ENCODE measurements around the gene HIPK2.

DNA sequence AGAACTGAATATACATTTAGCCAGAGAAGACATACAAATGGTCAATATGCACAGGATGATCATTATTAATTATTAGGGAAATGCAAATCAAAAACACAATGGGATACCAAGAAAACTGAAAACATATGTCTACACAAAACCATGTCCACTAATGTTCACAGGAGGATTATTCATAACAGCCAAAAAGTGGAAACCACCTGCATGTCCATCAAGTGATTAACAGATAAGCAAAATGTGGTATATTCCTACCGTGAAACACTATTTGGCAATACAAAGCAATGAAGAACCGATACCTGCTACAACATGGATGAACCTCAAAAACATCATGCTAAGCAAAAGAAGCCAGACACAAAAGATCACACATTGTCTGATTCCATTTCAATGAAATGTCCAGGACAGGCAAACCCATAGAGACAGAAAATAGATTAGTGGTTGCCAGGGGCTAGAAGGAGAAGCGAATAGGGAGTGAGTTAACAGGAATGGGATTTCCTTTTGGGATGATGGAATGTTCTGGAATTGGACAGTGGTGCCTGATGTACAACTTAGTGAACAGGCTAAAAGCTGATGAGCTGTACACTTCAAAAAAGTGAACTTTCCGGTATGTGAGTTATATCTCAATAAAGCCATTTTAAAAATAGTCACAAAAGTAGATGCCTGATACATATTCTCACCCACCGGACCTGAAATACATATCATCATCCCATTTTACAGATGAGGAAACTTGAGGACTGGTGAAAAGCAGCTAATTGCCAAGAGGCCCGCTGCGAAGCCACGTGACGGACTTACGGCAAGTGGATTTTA lies 33.6 kb downstream of the HIPK2 start:
- TF ChIP-seq EZH2 (IDR thresholded peaks at IDR 0.05; ENCODE audit: borderline replicate concordance, low read length), result no peak
- TF ChIP-seq, protein P1, sequence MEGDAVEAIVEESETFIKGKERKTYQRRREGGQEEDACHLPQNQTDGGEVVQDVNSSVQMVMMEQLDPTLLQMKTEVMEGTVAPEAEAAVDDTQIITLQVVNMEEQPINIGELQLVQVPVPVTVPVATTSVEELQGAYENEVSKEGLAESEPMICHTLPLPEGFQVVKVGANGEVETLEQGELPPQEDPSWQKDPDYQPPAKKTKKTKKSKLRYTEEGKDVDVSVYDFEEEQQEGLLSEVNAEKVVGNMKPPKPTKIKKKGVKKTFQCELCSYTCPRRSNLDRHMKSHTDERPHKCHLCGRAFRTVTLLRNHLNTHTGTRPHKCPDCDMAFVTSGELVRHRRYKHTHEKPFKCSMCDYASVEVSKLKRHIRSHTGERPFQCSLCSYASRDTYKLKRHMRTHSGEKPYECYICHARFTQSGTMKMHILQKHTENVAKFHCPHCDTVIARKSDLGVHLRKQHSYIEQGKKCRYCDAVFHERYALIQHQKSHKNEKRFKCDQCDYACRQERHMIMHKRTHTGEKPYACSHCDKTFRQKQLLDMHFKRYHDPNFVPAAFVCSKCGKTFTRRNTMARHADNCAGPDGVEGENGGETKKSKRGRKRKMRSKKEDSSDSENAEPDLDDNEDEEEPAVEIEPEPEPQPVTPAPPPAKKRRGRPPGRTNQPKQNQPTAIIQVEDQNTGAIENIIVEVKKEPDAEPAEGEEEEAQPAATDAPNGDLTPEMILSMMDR (IDR thresholded peaks at IDR 0.05; ENCODE audit: low read length), result no peak

Measured in OCI-LY1 (cell line).